ENCODE measurements around the gene SLC2A4RG. TPM values are rescaled to one million over a fixed set of nuclear protein-coding genes. Genes with fewer than 3 reads are reported as not detected.

SLC2A4RG gene
- polyA plus RNA-seq, 4 donors = 11.6 to 69.9 (median 17.6) TPM

GRCh38 chr20:63698739-63699465 is 40.7 kb upstream of the SLC2A4RG start:
- no peak for DNase-seq
- Histone ChIP-seq H3K36me3 (ENCODE audit: control insufficient read depth in 3 of 3, insufficient read depth in 2 of 3, low read depth in 1 of 3, low read length in 3 of 3) (peaks cover 0 to 69% (median 4%) of the 10 kb centered on the region in 3 donors), H3K4me1 (ENCODE audit: control insufficient read depth in 3 of 3, insufficient read depth in 2 of 3, low read depth in 1 of 3, low read length in 2 of 3) (peaks cover 2 to 13% (median 4%) of the 10 kb centered on the region in 3 donors), H3K27ac (ENCODE audit: low read depth in 1 of 3, low read length in 2 of 3) (peak overlapping the region in 1 of 3 donors; percentile 67), H3K4me3 (ENCODE audit: low read depth in 1 of 3, low read length in 3 of 3) (no peak overlapping the region), H3K9me3 (ENCODE audit: control insufficient read depth in 2 of 2, insufficient read depth in 1 of 2, low read depth in 1 of 2, low read length in 1 of 2) (no peaks in the 10 kb centered on the region), H3K27me3 (ENCODE audit: control insufficient read depth in 3 of 3, insufficient read depth in 3 of 3, low read length in 3 of 3) (no peaks in the 10 kb centered on the region)
- no peak for FAIRE-seq
- WGBS, 3 donors = 49 to 50% (median 50%) methylated on average over 14 to 19 of the region's 19 CpGs

DNA sequence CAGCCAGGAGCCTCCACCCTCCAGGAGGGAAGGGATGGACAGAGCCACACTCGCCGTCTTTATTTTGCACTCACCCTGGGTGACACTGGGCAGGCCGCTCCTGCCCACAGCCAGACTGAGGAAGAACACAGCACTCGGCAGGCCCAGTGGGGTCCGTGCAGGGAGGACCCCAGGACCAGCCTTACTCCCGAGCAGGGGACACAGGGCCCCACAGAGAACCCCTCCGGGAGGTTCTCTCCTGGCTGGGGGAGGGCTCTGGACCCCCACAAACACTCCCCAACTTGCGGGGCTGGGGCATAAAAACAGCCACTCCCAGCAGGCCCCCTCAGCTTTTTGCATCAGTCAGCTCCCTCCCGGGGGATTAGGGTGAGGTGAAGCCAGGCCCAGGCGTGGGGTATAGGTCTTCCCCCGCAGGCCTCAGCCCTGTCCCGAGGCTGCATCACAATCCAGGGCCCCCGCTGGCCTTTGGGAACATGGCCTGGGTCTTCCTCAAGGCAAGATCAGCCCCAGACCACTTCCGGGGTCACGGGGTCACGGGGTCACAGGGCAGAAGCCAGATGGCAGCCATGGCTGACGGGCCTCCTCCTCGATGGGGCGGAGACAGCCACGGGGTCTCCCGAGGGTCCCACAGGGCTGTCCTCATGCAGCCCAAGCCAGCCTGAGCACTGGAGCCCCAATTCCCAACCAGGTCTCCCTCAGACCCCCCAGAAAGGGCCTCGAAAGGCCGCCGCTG is 39.9 kb upstream of the SLC2A4RG start:
- FAIRE-seq (no peak), DNase-seq (no peak)
- Histone ChIP-seq H3K9me3 (ENCODE audit: control insufficient read depth in 2 of 2, insufficient read depth in 1 of 2, low read depth in 1 of 2, low read length in 1 of 2) (no peaks in the 10 kb centered on the region), H3K4me3 (ENCODE audit: low read depth in 1 of 3, low read length in 3 of 3) (no peak overlapping the region), H3K27me3 (ENCODE audit: control insufficient read depth in 3 of 3, insufficient read depth in 3 of 3, low read length in 3 of 3) (no peaks in the 10 kb centered on the region), H3K27ac (ENCODE audit: low read depth in 1 of 3, low read length in 2 of 3) (peak overlapping the region in 1 of 3 donors; percentile 67), H3K36me3 (ENCODE audit: control insufficient read depth in 3 of 3, insufficient read depth in 2 of 3, low read depth in 1 of 3, low read length in 3 of 3) (peaks cover 0 to 69% (median 7%) of the 10 kb centered on the region in 3 donors), H3K4me1 (ENCODE audit: control insufficient read depth in 3 of 3, insufficient read depth in 2 of 3, low read depth in 1 of 3, low read length in 2 of 3) (peaks cover 2 to 13% (median 4%) of the 10 kb centered on the region in 3 donors)
- 78 to 91% (median 86%) methylated on average over 24 of the region's 24 CpGs for WGBS, 3 donors

GRCh38 chr20:63700199-63701050 is 39.2 kb upstream of the SLC2A4RG start:
- Histone ChIP-seq H3K27ac (ENCODE audit: low read depth in 1 of 3, low read length in 2 of 3) (peak overlapping the region in 1 of 3 donors; percentile 67), H3K4me1 (ENCODE audit: control insufficient read depth in 3 of 3, insufficient read depth in 2 of 3, low read depth in 1 of 3, low read length in 2 of 3) (peaks cover 2 to 13% (median 4%) of the 10 kb centered on the region in 3 donors), H3K36me3 (ENCODE audit: control insufficient read depth in 3 of 3, insufficient read depth in 2 of 3, low read depth in 1 of 3, low read length in 3 of 3) (peaks cover 2 to 69% (median 14%) of the 10 kb centered on the region in 3 donors), H3K9me3 (ENCODE audit: control insufficient read depth in 2 of 2, insufficient read depth in 1 of 2, low read depth in 1 of 2, low read length in 1 of 2) (no peaks in the 10 kb centered on the region), H3K4me3 (ENCODE audit: low read depth in 1 of 3, low read length in 3 of 3) (no peak overlapping the region), H3K27me3 (ENCODE audit: control insufficient read depth in 3 of 3, insufficient read depth in 3 of 3, low read length in 3 of 3) (no peaks in the 10 kb centered on the region)
- WGBS, 3 donors = 90 to 94% (median 92%) methylated on average over 39 to 43 of the region's 43 CpGs
- DNase-seq (no peak), FAIRE-seq (no peak)

DNA sequence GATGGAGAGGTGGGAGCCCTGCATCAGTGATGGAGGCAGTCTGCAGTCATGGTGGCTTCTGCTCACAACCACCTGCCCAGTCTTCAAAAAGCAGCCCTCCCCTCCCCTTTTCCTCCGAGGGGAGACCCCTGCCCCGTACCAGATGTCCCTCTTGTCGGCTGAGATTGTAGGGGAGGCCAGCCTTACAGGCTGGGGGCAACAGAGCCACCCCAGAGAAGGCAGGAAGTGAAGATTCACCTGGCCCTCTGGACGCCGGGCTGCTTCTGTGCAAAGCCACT is 38.6 kb upstream of the SLC2A4RG start:
- H3K27ac ChIP-seq (ENCODE audit: low read depth in 1 of 3, low read length in 2 of 3) = no peak overlapping the region
- DNase-seq = no peak
- peaks cover 4 to 69% (median 14%) of the 10 kb centered on the region in 3 donors for H3K36me3 ChIP-seq (ENCODE audit: control insufficient read depth in 3 of 3, insufficient read depth in 2 of 3, low read depth in 1 of 3, low read length in 3 of 3)
- no peak overlapping the region for H3K4me3 ChIP-seq (ENCODE audit: low read depth in 1 of 3, low read length in 3 of 3)
- no peaks in the 10 kb centered on the region for H3K27me3 ChIP-seq (ENCODE audit: control insufficient read depth in 3 of 3, insufficient read depth in 3 of 3, low read length in 3 of 3)
- 81 to 92% (median 88%) methylated on average over 5 of the region's 5 CpGs for WGBS, 3 donors
- no peak for FAIRE-seq
- no peaks in the 10 kb centered on the region for H3K9me3 ChIP-seq (ENCODE audit: control insufficient read depth in 2 of 2, insufficient read depth in 1 of 2, low read depth in 1 of 2, low read length in 1 of 2)
- H3K4me1 ChIP-seq (ENCODE audit: control insufficient read depth in 3 of 3, insufficient read depth in 2 of 3, low read depth in 1 of 3, low read length in 2 of 3) = peaks cover 2 to 13% (median 4%) of the 10 kb centered on the region in 3 donors

DNA sequence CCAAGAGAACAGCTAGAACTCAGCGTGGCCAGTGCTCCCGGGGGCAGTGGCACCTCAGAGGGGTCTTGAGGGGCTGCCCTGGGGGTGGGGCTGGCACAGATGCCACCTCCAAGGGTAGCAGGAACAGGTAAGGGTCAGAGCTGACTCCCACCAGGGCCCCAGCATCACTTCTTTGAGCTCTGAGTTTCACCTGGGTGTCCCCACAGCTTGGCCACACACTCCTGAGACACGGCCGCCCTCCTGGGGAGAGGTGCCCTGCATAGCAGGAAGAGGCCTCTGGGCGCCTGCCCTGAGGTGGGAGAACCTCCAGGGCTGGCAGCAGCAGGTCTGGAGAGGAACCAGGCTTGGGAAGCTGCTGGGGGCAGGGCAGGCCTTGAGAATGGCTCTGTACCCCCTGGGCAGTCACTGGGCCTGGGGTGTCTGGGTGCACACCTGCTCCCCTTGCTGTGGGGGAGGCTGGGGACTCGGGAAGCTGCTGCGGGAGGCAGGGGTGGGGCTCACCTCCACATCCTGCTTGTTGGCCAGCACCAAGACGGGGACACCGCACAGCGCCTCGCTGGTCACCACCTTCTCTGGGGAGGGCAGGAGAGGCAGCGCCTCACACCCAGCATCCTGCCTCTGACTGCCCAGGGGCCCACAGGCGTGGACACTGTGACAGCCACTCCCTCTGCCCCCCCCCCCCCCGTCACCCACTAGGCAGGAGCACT is 38.1 kb upstream of the SLC2A4RG start:
- H3K4me1 ChIP-seq (ENCODE audit: control insufficient read depth in 3 of 3, insufficient read depth in 2 of 3, low read depth in 1 of 3, low read length in 2 of 3) = peaks cover 0 to 13% (median 4%) of the 10 kb centered on the region in 3 donors
- DNase-seq (no peak), FAIRE-seq (no peak)
- H3K4me3 ChIP-seq (ENCODE audit: low read depth in 1 of 3, low read length in 3 of 3) = no peak overlapping the region
- no peaks in the 10 kb centered on the region for H3K9me3 ChIP-seq (ENCODE audit: control insufficient read depth in 2 of 2, insufficient read depth in 1 of 2, low read depth in 1 of 2, low read length in 1 of 2)
- 76 to 79% (median 77%) methylated on average over 9 to 14 of the region's 14 CpGs for WGBS, 3 donors
- H3K36me3 ChIP-seq (ENCODE audit: control insufficient read depth in 3 of 3, insufficient read depth in 2 of 3, low read depth in 1 of 3, low read length in 3 of 3) = peaks cover 4 to 72% (median 16%) of the 10 kb centered on the region in 3 donors
- no peak overlapping the region for H3K27ac ChIP-seq (ENCODE audit: low read depth in 1 of 3, low read length in 2 of 3)
- no peaks in the 10 kb centered on the region for H3K27me3 ChIP-seq (ENCODE audit: control insufficient read depth in 3 of 3, insufficient read depth in 3 of 3, low read length in 3 of 3)

GRCh38 chr20:63702036-63702665 is 37.4 kb upstream of the SLC2A4RG start:
- Histone ChIP-seq H3K27ac (ENCODE audit: low read depth in 1 of 3, low read length in 2 of 3) (no peak overlapping the region), H3K27me3 (ENCODE audit: control insufficient read depth in 3 of 3, insufficient read depth in 3 of 3, low read length in 3 of 3) (no peaks in the 10 kb centered on the region), H3K4me3 (ENCODE audit: low read depth in 1 of 3, low read length in 3 of 3) (no peak overlapping the region), H3K4me1 (ENCODE audit: control insufficient read depth in 3 of 3, insufficient read depth in 2 of 3, low read depth in 1 of 3, low read length in 2 of 3) (peaks cover 0 to 11% (median 4%) of the 10 kb centered on the region in 3 donors), H3K9me3 (ENCODE audit: control insufficient read depth in 2 of 2, insufficient read depth in 1 of 2, low read depth in 1 of 2, low read length in 1 of 2) (no peaks in the 10 kb centered on the region), H3K36me3 (ENCODE audit: control insufficient read depth in 3 of 3, insufficient read depth in 2 of 3, low read depth in 1 of 3, low read length in 3 of 3) (peaks cover 4 to 75% (median 16%) of the 10 kb centered on the region in 3 donors)
- WGBS, 3 donors = 85 to 90% (median 87%) methylated on average over 16 of the region's 16 CpGs
- FAIRE-seq (no peak), DNase-seq (no peak)

DNA sequence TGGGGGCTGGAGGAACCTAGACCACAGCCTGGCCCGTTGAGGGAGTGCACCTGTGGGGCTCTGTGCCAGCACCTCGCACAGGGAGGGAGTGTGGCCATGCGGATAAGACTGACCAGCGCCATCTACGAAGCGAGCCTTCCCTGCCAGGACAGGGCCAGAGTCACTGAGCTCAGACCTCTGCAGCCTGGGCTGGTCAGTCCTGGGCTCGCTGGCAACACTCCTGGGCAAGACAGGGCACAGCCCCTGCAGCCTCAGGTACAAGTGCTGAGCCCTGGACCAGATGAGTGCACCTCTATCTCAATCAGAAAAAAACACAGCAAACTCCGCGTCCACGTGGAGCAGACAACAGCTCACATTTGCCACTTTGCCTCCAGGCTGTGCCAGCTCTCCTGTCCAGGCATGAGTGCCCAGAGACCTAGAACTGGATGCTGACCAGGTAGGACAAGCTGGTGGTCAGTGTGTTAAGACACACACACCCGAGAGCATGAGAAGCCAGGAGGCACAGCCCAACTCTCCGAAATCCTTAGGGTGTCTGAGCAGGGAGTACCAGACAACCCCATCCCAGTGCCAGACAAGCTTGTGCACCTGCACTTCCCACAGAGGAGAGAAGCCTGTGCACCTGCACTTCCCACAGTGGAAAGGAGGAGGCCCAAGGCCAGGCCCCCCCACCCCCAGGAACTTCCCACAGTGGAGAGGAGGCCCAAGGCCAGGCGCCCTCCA is 36.7 kb upstream of the SLC2A4RG start:
- Histone ChIP-seq H3K4me3 (ENCODE audit: low read depth in 1 of 3, low read length in 3 of 3) (no peak overlapping the region), H3K36me3 (ENCODE audit: control insufficient read depth in 3 of 3, insufficient read depth in 2 of 3, low read depth in 1 of 3, low read length in 3 of 3) (peaks cover 4 to 68% (median 16%) of the 10 kb centered on the region in 3 donors), H3K9me3 (ENCODE audit: control insufficient read depth in 2 of 2, insufficient read depth in 1 of 2, low read depth in 1 of 2, low read length in 1 of 2) (no peaks in the 10 kb centered on the region), H3K27me3 (ENCODE audit: control insufficient read depth in 3 of 3, insufficient read depth in 3 of 3, low read length in 3 of 3) (no peaks in the 10 kb centered on the region), H3K4me1 (ENCODE audit: control insufficient read depth in 3 of 3, insufficient read depth in 2 of 3, low read depth in 1 of 3, low read length in 2 of 3) (peaks cover 0 to 11% (median 0%) of the 10 kb centered on the region in 3 donors), H3K27ac (ENCODE audit: low read depth in 1 of 3, low read length in 2 of 3) (no peak overlapping the region)
- FAIRE-seq = no peak
- DNase-seq = no peak
- 75 to 81% (median 77%) methylated on average over 13 of the region's 13 CpGs for WGBS, 3 donors

Data from small intestine (tissue), 7 donors.